Psoas muscle (tissue), 8 donors: ENCODE results near the gene ULK2. TPM values are rescaled to one million over a fixed set of nuclear protein-coding genes. Genes with fewer than 3 reads are reported as not detected.
"Not testable (repeated sequence)": the region's sequence is repeated elsewhere in the genome, so short reads cannot be mapped to it uniquely, and the experiment has no call there.

Experiments
- ATAC-seq, 4 donors: fragments of 200-7000 bp; cut with Tn5 transposase; one replicate each; pipeline ENCODE4 v1.9.1; 2020; ENCODE audit warnings: moderate library complexity in 3 of 4, mild to moderate bottlenecking in 2 of 4
- DNase-seq, 2 donors: peaks; one replicate each; pipeline ENCODE4 v3.0.0-alpha.2; 2020
- H3K27ac ChIP-seq: fragments of 200-600 bp; one replicate; pipeline ENCODE4 v1.8.0; 2022
- H3K27me3 ChIP-seq, 3 donors: fragments of 200-600 bp in 1 of 3; one replicate each; pipeline versions ENCODE4 v1.6.1 to v1.8.0; 2013 to 2022; ENCODE audit warnings: low read length in 2 of 3, mild to moderate bottlenecking in 2 of 3, moderate library complexity in 1 of 3; ENCODE audit not compliant: insufficient read depth in 3 of 3
- H3K36me3 ChIP-seq, 2 donors: fragments of 200-600 bp in 1 of 2; one replicate each; pipeline versions ENCODE4 v1.6.1 to v1.8.0; 2013 to 2022; ENCODE audit warnings: low read depth in 1 of 2, mild to moderate bottlenecking in 1 of 2, moderate library complexity in 1 of 2; ENCODE audit not compliant: insufficient read depth in 1 of 2
- H3K4me1 ChIP-seq: fragments of 200-600 bp; one replicate; pipeline ENCODE4 v1.8.0; 2022
- H3K4me3 ChIP-seq: fragments of 200-600 bp; one replicate; pipeline ENCODE4 v1.8.0; 2022; ENCODE audit warnings: mild to moderate bottlenecking
- H3K9me3 ChIP-seq: fragments of 200-600 bp; one replicate; pipeline ENCODE4 v1.8.0; 2022
- WGBS, 3 donors: extraction: QIAGEN DNeasy Blood & Tissue Kit; methylation state at CpG; one replicate each; pipeline versions ENCODE4 v1.1.6 to v1.1.7; 2013; 5-methylcytosine and 5-hydroxymethylcytosine counted together
- intact Hi-C, 2 donors: fragments of 100-400 bp; cut with DNase I; formaldehyde crosslinking; loops; one replicate each; pipeline versions ENCODE4 v1.11.0 to v1.14.2; 2022
- polyA plus RNA-seq, 3 donors: library from polyadenylated mRNA; stranded (reverse); fragments of 200-250 nt; gene quantifications; one replicate each; pipeline ENCODE4 v1.2.3, GENCODE V29; 2013
- total RNA-seq, 4 donors: library from RNA; stranded (reverse); fragmentation: NEBNext Ultra II Directional in 2 of 4; extraction: Animal tissue kit (Norgen Biotek cat#: 25700) in 2 of 4; gene quantifications; one replicate each; pipeline versions ENCODE4 v1.2.1 to v1.2.4, GENCODE V29; 2021 to 2023
- TF ChIP-seq, protein P1 (sequence below): fragments of 200-600 bp; IDR thresholded peaks from one replicate; pipeline ENCODE4 v1.8.0; 2022; ENCODE audit warnings: antibody characterized with exemption
- donor health status: healthy with polysubstance abuse.
- donor health status: DM: no; HTN: no; CAD: no; lungs with moderate emphysema.
- donor health status: Bipolar disorder and iron deficiency.
- donor health status: healthy.
- donor health status: DM: yes; HTN: yes; CAD: no.
- donor health status: DM: no; HTN: no; CAD: no.
- donor health status: DM: no; HTN: no; CAD: no.
- donor health status: DM: yes; HTN: yes; CAD: no.

Gene ULK2
- total and polyA plus RNA-seq, 7 donors: 2.1 to 19.1 (median 12.8) TPM

DNA sequence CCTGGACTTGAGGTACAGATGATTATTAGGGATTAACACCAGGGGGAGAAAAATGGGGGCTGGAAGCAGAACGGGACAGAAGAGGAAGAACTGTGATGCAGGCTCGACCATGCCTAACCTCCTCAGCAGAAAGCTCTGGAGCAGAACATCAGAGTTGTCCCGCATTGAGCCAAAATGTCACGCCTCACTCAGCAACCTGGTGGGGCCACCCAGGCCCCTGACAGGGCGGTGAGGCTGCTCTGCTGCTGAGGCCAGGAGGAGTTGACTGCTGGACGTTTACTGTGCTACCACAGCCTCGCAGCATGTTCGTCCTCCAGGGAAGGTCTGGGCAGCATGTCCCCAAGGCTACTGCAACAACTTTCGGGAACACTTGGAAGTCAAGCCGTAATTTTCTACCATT, 6.5 kb upstream of the ULK2 start:
- TF ChIP-seq, protein P1, sequence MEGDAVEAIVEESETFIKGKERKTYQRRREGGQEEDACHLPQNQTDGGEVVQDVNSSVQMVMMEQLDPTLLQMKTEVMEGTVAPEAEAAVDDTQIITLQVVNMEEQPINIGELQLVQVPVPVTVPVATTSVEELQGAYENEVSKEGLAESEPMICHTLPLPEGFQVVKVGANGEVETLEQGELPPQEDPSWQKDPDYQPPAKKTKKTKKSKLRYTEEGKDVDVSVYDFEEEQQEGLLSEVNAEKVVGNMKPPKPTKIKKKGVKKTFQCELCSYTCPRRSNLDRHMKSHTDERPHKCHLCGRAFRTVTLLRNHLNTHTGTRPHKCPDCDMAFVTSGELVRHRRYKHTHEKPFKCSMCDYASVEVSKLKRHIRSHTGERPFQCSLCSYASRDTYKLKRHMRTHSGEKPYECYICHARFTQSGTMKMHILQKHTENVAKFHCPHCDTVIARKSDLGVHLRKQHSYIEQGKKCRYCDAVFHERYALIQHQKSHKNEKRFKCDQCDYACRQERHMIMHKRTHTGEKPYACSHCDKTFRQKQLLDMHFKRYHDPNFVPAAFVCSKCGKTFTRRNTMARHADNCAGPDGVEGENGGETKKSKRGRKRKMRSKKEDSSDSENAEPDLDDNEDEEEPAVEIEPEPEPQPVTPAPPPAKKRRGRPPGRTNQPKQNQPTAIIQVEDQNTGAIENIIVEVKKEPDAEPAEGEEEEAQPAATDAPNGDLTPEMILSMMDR: no peak
- Histone ChIP-seq H3K4me1 (no peaks in the 10 kb centered on the region), H3K4me3 (no peak overlapping the region), H3K27me3 (no peaks in the 10 kb centered on the region), H3K9me3 (no peaks in the 10 kb centered on the region), H3K36me3 (no peaks in the 10 kb centered on the region), H3K27ac (no peak overlapping the region)
- DNase-seq: no peak
- ATAC-seq: no peak
- WGBS, 3 donors: 62 to 71% (median 67%) methylated on average over 10 of the region's 10 CpGs
- intact Hi-C loops: loop anchor here in 1 of 2 donors (10.0 kb wide), 1 partner anchor 71 kb away; no protein-coding TSS in a partner anchor

GRCh38 chr17:19873346-19873745, 5.6 kb upstream of the ULK2 start:
- Histone ChIP-seq H3K9me3 (no peaks in the 10 kb centered on the region), H3K4me3 (no peak overlapping the region), H3K27ac (no peak overlapping the region), H3K36me3 (no peaks in the 10 kb centered on the region), H3K27me3 (no peaks in the 10 kb centered on the region), H3K4me1 (no peaks in the 10 kb centered on the region)
- ATAC-seq (no peak), DNase-seq (no peak)
- intact Hi-C loops: loop anchor here in 1 of 2 donors (10.0 kb wide), 1 partner anchor 71 kb away; no protein-coding TSS in a partner anchor
- 86 to 94% (median 88%) methylated on average over 3 of the region's 3 CpGs for WGBS, 3 donors
- TF ChIP-seq, protein P1: no peak

GRCh38 chr17:19868079-19868395, 301 bp upstream of the ULK2 start:
- no peak for DNase-seq
- 18 to 24% (median 19%) methylated on average over 20 to 23 of the region's 23 CpGs for WGBS, 3 donors
- intact Hi-C loops: no loop called here
- ATAC-seq: no peak
- Histone ChIP-seq H3K4me3 (peak overlapping the region; percentile 83), H3K4me1 (peaks cover 4% of the 10 kb centered on the region), H3K9me3 (no peaks in the 10 kb centered on the region), H3K27ac (peak overlapping the region; percentile 75), H3K36me3 (peaks cover 0 to 13% of the 10 kb centered on the region in 2 donors), H3K27me3 (no peaks in the 10 kb centered on the region)
- TF ChIP-seq, protein P1: peak; percentile 5

- TF ChIP-seq, protein P1: no peak
- H3K36me3 ChIP-seq: peaks cover 0 to 22% of the 10 kb centered on the region in 2 donors
- 0 to 1% (median 0%) methylated on average over 12 to 27 of the region's 27 CpGs for WGBS, 3 donors
- ATAC-seq (peak in 3 of 4 donors; percentile 68 to 79 (median 76)), DNase-seq (peak; percentile 60 to 78)
- peaks cover 4% of the 10 kb centered on the region for H3K4me1 ChIP-seq
- intact Hi-C loops: no loop called here
- H3K9me3 ChIP-seq: no peaks in the 10 kb centered on the region
- no peaks in the 10 kb centered on the region for H3K27me3 ChIP-seq
- H3K4me3 ChIP-seq: peak overlapping the region; percentile 83
- peak overlapping the region; percentile 75 for H3K27ac ChIP-seq
These were observed 732 bp downstream of the ULK2 start for GRCh38 chr17:19867079-19867328.

GRCh38 chr17:19865021-19865420, 2.7 kb downstream of the ULK2 start:
- TF ChIP-seq, protein P1: no peak
- intact Hi-C loops: no loop called here
- no peak overlapping the region for H3K4me3 ChIP-seq
- 84 to 94% (median 88%) methylated on average over 3 of the region's 3 CpGs for WGBS, 3 donors
- peaks cover 0 to 38% of the 10 kb centered on the region in 2 donors for H3K36me3 ChIP-seq
- DNase-seq (no peak), ATAC-seq (no peak)
- H3K27ac ChIP-seq: no peak overlapping the region
- no peaks in the 10 kb centered on the region for H3K27me3 ChIP-seq
- no peaks in the 10 kb centered on the region for H3K9me3 ChIP-seq
- H3K4me1 ChIP-seq: peaks cover 4% of the 10 kb centered on the region

DNA sequence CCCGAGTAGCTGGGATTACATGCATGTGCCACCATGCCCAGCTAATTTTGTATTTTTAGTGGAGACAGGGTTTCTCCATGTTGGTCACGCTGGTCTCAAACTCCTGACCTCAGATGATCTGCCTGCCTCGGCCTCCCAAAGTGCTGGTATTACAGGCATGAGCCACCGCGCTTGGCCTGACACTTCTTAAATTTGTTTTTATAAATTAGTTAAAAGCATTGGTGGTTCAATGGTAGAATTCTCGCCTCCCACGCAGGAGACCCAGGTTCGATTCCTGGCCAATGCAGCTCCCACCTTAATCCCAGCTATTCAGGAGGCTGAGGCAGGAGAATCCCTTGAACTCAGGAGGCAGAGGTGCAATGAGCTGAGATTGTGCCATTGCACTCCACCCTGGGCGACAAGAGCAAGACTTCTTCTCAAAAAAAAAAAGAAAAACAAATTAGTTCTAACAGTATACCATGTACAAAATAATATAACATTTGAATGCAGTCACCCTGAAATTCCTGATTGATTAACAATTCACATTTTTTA, 7.0 kb downstream of the ULK2 start:
- intact Hi-C loops, DNase-seq, H3K4me1 ChIP-seq, H3K4me3 ChIP-seq, H3K27me3 ChIP-seq, H3K27ac ChIP-seq, ATAC-seq, H3K9me3 ChIP-seq: not testable (repeated sequence)
- 91 to 96% (median 91%) methylated on average over 9 of the region's 9 CpGs for WGBS, 3 donors
- H3K36me3 ChIP-seq: peaks cover 0 to 66% of the 10 kb centered on the region in 2 donors
